ENCODE data around the gene SCG3.
A peak's percentile ranks its signal among the peaks of the same experiment; 100 is the strongest.

Gene SCG3

DNA sequence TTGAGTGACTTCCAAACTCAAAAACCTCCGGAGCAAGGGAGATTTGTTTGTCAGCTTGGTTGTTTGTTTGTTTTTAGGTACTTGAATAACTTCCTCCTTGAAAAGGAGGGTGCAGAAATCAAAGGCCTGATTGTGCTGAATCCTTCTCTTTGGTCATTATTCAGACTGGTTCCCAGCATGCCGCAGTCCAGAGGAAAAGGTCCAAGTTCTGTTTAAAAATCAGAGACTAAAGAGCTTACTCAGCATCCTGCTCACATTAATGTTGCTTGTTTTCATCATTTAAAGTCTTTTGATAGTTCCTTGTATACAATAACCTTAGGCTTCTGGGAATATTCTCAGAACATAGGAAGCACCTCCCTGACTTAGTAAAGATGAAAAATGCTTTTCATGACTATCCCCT lies 982 bp upstream of the SCG3 start:
- no peak for DNase-seq

DNA sequence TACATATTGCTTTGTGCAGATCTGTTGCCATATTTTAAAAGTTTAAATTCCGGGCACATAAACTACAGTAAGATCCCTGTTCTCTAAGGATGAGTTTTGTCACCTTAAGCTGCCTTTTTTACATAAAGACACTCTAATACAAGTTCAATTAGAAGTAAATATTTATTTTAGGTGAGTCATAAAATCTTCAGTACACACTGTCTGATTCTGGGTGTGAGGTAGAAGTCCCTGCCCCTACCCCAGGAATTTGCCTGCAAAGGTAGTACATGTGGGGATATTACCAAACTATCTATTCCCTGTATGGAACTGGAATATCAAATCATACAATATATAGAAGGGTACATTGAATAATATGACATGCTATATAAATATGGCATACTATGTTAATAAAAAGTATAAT lies 6.3 kb downstream of the SCG3 start:
- DNase-seq = no peak

DNA sequence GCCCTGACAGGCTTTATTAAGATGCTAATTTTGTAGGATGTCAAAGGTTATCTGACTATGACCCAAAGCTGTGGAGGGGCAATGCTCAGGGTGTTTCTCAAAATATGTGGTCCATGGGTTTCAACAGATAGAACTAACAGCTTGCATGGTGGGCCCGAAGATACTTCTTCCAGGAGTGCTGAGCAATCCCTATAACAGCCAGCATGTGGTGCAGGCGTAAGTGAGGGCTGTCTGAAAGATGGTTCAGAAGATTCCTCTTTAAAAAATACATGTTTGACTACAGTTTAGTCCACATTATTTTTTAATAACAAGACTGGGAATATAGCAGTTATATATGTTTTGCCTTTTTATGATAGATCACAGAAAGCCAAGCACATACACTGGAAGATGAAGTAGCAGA lies 7.6 kb downstream of the SCG3 start:
- DNase-seq = peak; percentile 0

DNA sequence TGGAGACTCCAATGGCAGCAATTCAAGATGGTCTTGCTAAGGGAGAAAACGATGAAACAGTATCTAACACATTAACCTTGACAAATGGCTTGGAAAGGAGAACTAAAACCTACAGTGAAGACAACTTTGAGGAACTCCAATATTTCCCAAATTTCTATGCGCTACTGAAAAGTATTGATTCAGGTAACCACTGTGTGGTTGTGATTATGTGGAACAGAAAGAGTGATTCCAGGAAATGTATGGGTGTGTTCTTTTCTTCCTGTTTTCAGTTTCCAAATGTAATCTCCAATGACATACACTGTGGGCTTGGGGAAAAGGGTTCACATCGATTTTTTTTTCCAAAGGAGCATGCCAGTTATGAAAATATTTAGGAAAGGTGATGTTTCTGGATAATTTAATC lies 10.9 kb downstream of the SCG3 start:
- DNase-seq = no peak

DNA sequence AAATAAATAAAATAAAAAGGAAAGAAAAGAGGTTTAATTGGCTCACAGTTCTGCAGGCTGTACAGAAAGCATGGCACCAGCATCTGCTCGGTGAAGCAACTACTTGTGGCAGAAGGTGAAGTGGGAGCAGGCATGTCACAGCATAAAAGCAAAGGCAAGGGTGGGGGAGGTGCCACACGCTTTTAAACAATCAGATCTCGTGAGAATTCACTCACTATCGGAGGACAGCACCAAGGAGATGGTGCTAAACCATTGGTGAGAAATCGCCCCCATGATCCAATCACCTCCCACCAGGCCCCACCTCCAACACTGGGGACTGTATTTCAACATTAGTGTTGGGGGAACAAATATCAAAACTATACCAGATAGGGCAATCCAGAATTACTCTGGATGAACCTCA lies 15.3 kb downstream of the SCG3 start:
- no peak for DNase-seq

DNA sequence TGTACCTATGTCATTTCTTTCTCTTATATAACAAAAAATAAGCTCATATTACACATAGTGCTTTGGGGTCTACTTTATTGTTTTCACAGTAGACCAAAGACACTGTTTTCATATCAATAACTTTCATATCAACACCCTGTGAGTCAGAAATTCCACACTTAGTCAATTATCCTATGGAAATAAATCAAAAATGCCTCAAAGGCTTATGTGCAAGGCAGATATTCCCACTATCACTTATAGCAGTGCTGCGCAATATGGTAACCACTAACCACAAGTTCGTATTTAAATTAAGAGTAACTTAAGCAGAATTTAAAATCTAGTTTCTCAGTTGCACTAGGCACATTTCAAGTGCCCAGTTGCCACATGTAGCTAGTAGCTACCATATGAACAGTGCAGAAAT lies 15.9 kb downstream of the SCG3 start:
- no peak for DNase-seq

DNA sequence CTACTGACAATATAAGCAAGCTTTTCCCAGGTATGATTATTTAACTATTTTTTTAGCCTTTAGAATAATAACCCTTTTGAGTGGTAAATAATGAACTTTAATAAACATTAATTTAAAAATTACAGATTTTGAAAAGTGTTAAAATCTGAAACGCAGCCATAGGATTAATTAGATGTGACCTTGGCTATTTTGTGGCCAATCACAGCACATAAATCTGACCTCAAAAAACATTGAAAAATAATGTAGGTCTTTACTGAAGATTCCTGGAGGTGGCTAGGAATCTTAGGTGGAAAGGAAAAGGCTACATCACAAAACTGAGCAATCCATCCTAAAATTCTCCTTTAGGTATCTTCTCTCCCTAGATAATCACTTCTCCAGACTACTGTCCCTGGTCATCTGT lies 18.1 kb downstream of the SCG3 start:
- DNase-seq = no peak

DNA sequence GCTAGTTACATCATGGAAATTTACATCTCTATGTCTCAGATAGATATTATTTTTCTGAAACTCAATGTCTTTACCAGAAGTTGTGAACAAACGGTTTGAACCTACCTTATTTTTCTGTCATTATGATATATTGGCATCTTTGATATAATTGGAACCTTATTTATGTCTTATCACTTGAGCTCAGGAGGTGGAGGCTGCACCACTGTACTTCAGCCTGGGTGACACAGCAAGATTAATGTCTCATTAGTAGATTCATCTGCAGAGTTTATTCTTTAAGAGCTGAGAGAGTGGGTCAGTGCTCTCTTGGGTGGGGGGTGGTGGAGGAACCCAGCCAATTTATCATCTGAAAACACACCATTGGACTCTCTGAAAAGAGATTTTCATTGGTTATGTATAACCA lies 21.4 kb downstream of the SCG3 start:
- no peak for DNase-seq

DNA sequence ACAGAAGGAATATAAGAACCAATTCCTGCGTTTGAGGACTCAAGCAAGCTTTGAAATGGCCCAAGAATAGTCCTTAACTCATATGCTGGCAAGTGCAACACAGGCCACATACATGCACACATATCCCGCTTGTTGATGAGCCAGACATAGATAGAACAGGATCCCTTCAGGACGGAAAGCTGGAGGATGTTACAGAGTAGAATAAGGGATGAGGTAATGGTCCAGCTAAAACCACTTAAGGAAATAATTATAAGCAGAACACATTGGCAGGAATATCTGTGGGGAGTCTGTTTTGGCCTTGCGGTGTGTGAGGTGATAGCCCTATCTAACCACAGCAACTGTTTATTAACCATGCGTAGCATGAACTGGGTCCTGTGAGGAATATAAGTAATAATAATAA lies 25.0 kb downstream of the SCG3 start:
- DNase-seq = no peak

DNA sequence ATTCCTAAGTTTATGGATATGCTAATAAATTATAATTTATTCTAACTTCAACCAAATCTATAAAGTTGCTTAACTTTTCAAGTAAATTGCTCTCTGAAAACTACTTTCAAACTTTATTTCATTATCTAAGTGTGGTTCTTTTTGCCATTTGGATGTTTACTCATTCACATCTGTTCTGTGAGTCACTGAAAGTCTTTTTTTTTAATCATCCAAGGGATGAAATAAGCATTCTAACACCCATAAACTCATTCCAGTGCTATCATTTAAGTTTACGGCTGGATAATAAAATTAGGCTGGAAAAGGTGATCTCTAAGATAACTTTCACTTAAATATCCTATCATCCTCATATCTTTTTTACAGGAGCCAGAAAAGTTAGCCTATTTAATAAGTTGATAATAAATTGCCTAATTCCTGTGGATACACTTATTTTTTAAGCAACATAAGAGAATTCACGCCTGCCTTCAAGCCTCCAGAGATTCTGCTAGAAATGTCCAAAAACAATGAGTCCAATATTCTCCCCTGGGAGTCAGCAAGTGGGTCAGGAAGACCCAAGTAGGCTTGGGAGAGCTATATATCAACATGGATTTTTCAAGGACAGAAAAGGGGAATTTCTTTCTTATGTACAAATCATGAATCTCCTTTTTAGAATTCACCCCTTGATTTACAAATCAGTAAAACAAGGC lies 25.8 kb downstream of the SCG3 start:
- no peak for DNase-seq

DNA sequence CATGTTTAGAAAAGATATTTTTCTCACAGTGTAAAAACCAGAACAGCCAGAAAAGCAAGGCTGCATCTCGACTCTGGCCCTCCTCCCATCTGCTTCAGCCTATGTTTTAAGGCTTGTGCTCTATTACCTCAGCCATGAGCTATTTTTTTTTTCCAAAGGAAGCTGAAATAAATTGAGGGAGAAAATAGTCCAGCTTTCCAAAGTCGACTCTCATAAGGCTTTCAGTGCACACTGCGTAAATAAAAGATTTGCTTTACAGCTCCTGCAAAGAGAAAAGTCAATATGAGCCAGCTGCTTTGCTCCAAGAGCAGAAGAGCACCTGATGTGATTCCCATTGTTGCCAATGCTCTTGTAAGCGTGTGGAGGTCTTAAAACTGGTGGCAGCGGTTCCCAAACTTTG lies 26.7 kb downstream of the SCG3 start:
- DNase-seq = no peak

DNA sequence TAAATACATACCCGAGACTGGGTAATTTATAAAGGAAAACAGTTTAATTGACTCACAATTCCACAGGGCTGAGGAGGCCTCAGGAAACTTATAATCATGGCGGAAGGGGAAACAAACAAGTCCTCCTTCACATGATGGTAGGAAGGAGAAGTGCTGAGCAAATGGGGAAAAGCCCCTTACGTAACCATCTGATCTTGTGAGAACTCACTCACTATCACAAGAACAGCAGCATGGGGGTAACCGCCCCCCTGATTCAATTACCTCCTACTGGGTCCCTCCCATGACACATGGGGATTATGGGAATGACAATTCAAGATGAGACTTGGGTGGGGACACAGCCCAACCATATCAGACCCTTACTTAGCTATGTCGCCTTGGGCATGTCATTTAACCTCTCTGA lies 27.7 kb downstream of the SCG3 start:
- DNase-seq = no peak

DNA sequence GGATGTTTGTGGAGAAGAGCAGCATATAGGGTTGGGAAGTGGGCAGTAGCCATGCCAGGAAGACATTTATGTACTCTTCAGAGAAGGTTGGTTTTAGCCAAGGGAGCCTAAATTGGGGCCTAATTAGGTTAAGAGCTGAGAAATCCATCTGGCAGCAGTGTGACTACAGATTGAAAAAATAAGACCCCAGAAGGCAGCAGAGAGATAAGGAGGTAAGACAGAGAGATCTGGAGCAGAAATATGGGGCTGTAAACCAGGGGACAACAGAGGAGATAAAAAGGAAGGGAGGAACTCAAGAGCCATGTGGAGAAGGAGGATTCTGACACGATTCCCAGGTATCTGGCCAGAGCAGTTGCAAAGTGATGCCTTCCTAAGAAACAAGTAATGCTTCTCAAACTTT lies 32.9 kb downstream of the SCG3 start:
- no peak for DNase-seq

DNA sequence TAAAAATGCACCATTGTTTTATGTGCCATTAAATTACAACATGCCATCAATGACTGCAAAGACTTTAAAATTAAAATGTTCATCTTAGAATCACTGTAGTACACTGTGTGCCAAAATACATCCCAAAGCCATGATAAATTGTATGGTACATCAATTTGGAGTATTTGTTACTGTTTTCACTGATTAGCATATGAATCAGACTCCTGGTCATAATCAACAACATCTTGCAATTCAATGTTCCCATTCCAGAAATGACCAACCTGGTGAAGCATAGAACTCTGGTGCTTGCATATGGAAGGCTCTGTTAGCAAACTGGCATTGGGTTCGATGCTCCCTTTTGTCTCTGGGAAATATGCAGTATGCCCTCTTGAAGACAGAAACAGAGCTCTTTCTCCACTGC lies 33.6 kb downstream of the SCG3 start:
- no peak for DNase-seq

DNA sequence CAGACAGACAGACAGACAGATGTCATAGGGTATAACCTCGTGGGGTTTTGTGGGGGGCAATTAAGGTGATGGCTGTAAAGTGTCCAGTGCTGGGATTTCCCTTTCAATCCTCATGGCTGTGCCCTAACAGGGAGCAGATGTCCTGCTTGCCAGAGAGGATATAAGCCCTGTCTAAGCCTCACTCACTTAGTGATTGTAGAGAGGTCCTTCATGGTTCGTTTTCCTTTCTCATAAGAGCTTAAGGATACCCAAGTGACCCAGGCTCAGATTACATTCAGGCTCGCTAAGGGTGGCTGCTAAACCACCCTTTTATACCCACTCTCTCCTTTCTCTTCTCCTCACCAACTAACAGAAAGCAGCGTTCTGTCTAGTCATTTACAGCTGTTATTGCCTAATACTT lies 36.9 kb downstream of the SCG3 start:
- no peak for DNase-seq

DNA sequence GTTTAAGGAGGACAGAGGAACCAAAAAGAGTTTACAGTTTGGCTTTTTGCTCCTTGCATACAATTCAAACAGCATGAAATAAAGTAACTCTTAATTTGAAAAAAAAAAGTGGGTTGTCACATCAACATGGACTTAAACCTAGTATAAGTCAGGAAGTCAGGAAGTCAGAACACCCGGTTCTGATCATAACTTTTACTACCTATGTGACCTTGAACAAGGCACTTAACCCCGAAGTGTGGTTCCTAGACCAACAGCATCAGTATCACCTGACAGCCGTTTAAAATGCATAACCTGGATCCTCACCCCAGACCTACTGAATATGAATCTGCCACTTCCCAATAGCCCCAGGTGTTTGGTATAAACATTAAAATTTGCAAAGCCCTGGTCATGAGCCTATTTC lies 37.4 kb downstream of the SCG3 start:
- no peak for DNase-seq

DNA sequence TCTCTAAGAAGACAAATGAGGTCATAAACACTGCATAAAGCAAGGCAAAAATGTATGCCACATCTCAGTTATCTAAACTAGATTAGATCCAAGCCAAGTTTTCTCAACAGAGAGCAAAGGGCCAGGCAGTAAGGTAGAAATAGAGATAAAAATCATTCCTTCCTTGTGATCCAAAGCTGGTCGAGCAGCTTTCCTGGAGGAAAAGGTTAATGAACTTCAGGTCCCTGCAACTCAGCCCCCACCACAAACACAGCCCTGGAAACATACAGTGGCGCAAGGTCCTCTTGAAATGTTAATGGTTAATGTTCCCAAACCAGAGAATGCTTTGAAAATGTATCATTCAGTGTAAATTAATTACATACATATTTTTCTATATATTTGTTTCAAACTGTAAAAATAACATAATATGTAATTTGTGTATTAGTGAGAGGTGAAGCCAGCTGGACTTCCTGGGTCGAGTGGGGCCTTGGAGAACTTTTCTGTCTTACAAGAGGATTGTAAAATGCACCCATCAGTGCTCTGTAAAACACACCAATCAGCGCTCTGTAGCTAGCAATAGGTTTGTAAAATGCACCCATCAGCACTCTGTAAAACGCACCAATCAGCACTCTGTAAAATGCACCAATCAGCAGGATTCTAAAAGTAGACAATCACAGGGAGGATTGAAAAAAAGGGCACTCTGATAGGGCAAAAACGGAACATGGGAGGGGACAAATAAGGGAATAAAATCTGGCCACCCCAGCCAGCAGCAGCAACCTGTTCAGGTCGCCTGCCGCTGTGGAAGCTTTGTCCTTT lies 39.1 kb downstream of the SCG3 start:
- DNase-seq = no peak

DNA sequence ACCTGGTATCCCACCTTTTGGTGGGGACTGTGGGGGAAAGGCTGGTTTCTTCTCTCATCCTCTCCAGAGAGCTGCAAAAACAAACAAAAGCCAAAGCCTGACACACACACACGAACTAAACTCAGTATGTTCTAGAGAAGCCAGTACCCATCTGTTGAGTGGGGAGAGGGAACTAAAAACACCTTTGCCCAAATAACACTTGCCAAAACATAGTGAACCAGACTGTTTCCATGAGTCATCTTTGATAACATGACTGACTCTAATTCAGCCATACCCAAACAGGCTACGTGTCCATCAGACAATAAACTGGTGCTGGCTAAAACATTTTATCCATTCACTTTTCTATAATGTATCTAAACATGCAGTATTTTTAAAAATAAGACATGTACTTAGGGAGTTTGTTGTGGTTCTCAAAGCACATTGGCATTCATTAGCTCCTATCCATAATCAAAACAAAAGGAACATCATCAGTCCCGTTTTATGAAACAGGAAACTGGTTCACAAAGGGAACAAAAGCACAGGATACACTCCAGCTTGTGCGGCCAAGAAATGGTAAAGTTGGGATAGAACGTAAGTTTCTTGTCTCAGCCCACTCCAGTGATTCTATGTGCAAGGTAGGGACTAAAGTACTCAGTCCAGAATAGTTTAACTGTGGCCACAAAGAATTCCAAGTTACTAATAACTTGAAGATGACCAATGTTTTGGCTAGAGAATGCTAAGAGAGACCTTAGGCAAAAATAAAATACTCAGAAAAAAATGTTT lies 40.1 kb downstream of the SCG3 start:
- no peak for DNase-seq

DNA sequence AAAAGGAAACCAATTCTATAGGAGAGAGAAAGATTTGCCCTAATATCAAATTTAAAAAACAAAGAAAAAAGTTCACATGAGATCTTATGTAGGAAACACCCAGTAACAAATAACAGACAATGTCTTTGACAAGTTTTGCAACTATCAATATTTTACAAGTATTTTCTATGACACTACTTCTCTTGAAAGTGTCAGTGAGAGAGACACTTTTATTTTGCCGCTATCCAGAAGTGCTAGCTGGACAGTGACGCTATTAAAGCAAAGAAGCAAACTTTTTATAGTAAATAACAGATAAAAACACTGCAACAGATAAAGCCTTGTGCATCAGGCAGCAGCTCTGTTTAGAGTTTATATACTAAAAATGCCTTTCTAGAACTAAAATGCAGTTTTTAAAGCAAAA lies 42.9 kb downstream of the SCG3 start:
- no peak for DNase-seq

DNA sequence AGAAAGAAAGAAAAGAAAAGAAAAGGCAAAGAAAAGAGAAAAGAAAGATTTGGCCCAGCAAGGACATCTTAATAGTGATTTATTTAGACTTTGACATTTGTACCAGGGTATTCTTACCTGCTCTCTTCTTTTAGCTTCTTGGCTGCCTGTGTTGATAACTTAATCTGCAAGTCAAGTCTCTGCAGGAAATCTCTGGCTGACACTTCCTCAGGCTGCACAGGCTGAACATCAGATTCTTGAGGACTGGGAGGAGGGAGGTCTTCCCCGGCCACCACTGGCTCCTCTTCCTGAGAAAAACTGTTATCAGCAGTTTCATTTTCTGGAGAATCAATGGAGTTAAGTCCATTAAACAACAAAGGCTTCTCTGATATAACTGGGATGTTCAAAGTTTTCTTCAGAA lies 43.4 kb downstream of the SCG3 start:
- no peak for DNase-seq

DNA sequence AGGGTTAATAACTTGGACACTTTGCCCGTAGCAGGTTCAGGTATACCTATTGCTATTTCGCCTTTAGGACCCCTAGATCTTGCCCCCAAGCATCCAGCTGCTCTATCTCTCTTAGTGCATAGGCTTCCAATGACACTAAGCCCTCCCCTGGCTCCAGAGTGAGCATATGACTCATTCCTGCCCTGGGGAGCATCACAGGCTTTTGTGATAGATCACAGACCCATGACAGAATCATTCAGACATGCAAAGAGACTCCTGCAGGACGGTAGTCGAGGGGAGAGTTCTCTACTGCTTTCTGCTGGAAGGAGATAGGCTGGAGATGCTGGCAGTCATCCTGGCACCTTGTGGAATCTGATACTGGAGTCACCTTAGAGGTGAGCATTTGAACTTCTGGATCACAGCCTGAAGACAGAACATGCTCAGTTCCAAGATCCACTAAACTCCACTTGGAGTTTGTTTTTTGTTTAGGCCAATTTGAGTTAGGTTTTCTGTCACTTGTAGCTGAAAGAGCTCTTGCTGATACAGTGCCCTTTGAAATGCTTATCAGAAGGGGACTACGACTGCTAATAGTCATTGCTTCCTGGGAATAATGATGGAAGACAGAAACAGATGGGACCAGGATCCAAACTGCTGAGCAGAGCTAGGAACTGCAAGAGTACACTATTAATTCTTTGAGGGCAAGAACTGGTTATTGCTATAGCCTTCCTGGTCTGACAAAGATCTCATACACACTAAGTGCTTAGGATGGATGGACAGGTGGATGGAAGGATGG lies 45.2 kb downstream of the SCG3 start:
- no peak for DNase-seq

DNA sequence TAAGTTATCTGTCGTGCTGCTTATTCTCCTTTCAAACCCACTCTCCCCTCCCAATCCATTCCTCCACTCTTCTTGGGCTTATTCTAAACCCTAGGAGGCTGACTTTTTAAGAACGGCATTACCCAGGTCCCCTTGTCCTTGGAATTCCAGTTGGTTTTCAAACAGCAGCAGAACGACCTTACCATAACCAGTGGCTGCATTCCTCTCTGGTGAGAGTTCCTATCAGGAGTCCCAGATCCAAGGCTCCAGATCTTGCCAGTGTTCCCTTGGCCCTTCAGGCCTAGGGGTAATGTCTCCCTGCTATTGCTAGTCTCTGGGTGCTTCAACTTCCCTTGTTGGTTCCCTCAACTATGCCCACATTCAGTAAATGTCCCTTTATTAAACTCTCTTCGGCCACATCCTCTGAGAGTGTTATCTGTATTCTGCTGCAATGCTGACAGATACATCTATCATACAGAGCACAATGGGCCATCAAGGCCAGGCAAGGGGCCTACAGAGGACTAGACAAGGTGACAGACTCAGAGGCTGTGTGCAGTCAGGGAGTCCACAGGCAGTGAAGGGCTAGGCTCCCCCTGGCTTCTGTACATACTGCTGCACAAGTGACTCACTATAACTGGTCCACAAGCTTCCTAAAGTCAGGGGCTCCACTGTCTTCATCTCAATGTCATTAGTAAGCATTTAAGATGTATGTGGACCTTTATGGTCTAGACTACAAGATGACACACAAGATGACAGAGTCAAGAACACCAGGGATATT lies 46.0 kb downstream of the SCG3 start:
- DNase-seq = no peak
